HL-60/S4 treated with phorbol 12-myristate 13-acetate at 8.2 ng/mL for 4 days and 3 days (cell line): ENCODE measurements around the gene GTPBP1.

Experiments used
- in situ Hi-C: fragments of 300-500 bp; cut with MboI; formaldehyde crosslinking; loops from 2 replicates; pipeline ENCODE4 v1.15.0; 2022; ENCODE audit warnings: low sequenced_read_pairs

GTPBP1 gene

DNA sequence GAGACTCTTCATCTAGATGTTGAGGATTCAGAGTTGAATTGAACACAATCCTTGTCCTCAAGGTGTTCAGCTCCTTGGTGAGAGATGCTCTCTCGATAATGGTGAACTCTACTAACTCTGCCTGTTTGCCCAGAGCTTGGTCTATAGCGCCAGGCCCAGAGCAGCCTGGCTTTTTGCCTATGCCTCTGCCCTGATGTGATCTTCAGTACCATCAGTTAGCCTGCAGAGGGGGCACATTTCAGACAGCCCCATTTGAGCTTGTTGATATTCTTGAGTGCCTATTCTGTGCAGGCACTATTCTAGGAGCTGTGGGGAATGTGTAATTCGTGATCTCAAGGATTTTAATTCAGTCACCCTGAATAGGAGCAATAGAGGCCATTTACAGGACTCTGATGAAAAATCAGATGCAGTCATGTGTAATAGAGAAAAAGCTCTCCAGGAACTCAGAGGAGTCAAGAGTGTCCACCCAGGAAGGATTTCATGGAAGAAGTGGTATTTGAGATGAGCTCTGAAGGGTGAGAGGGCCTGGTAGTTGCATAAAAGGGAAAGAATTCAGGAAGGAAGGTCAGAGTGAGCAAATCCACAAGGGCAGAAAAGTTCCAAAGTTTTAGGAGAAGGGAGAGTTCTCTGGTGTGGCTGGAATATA lies 19.3 kb downstream of the GTPBP1 start:
- in situ Hi-C loops: no loop called here

DNA sequence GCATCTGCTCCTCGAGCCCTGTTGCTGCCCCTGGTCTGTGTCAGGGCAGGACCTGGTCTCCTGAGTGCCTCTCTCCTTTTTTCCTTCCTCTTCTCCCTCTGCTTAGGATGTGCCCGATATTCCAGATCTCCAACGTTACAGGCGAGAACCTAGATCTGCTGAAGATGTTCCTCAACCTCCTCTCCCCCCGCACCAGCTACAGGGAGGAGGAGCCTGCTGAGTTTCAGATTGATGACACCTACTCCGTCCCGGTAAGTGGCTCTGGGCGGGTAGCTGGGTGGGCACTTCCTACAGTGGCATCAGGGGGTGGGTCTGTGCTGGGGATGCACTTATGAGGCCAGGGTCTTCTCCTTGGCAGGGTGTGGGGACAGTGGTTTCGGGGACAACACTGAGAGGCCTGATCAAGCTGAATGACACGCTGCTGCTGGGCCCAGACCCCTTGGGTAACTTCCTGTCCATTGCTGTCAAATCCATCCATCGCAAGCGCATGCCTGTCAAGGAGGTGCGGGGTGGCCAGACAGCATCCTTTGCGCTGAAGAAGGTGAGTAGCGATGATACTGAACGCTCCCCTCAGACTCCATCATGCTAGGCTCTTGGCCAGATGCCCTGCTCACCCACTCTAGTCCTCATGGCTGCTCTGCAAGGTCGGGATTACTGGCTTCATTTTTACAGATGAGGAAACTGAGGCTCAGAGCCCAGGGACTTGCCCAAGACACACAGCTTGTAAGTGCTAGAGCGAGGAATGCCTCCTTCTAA lies 20.3 kb downstream of the GTPBP1 start:
- in situ Hi-C loops: no loop called here

DNA sequence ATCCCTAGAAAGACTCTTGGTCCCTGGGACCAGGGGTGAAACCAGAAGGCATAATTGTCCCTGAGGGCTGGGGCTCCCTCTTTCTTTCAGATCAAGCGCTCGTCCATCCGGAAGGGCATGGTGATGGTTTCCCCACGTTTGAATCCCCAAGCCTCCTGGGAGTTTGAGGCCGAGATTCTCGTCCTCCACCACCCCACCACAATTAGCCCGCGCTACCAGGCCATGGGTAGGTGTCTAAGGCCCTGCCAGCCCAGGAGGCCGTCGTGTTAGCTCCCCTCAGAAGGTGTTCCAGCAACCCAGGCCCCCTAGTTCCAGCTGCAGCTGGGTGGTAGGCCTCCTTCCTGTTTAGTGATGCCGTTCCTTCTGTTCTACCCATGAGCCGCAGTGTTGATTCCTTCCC lies 21.4 kb downstream of the GTPBP1 start:
- in situ Hi-C loops: no loop called here

DNA sequence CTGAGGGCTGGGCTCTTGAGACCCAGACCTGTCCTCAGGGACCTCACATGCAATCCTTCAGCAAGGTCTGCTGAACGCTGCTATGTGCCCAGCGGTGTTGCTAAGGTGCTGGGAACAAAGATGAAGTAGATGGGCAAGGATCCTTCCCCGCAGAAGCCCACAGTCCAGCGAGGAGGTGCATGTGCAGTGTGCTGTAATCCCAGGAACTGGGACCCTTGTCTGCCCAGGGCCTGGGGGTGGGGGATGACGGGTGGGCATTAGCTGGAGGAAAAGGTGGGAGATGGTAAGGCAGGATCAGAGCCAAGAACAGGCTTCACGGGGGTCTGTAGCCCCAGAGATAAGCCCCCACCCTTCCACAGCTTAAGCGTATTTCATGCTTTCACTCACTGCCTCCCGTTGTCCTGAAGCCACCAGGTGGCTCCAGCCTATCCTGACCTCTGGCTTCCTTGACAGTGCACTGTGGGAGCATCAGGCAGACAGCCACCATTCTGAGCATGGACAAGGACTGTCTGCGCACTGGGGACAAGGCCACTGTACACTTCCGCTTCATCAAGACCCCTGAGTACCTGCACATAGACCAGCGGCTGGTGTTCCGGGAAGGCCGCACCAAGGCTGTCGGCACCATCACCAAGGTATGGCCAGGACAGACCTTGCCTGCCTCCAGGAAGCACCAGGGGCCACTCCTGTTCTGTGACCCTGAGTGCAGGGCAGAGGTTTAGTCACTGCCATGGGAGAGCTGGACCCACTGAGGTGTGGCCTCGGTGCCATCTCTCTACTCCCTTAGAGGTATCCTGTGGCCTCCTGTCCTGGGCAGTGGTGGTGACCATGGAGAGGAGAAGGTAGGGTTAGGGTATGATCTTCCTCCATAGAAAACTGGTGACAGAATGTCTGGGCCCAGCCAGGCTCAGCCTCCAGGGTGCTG lies 22.0 kb downstream of the GTPBP1 start:
- in situ Hi-C loops: no loop called here

DNA sequence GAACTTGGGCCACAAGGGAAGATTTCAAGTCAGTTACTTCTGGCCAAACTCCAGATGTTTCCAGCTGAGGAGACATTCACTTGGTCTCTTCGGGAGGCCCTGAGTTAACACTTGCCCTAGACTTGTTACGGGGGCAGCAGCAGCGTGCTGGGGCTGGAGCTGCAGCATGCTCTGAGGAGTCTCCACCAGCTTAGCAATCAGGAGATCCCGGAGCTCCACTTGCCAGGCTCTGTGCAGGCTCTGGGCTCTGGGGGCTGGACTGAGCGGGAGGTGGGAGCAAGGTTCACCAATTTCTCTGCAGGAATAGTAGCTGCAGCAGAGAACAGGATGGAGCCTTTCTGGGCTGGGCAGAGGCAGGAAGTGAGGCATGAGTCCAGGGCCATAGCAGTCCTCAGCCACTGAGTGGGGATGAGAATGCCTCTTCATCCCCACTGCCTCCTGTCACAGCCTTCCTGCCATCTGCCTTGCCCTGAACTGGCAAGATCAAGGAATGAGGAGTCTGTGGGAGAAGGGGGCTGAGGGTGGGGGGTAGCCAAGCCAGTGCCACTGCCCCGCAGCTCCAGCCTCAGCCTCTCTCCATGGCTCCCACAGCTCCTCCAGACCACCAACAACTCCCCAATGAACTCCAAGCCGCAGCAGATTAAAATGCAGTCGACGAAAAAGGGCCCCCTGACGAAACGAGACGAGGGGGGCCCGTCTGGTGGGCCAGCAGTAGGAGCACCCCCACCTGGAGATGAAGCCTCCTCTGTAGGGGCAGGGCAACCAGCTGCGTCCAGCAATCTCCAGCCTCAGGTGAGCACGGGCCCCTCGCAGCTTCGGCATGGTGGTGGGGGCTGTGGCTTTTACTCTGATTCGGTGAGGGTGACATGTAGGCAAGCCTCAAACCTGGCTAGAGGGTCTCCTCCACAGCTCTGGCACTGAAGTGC lies 23.4 kb downstream of the GTPBP1 start:
- in situ Hi-C loops: no loop called here

DNA sequence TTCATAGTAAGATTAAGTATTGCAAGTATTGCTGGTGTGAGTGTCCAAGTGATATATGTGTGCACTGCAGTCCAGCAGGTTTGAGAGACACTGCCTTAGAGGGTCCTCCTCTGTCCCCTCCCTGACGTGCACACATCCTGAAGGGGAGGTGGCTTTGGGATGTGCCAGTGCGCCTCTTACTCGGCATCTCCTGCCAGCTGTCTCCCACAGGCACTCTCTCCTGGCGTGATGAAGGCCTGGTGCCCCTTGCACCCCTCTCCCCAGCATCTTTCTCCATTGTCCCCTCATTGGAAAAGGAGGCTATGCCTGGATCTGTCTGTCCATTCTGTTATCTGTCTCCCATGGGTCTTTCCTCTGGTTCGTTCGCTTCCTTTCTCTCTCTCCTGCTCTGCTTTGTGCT lies 24.2 kb downstream of the GTPBP1 start:
- in situ Hi-C loops: no loop called here

DNA sequence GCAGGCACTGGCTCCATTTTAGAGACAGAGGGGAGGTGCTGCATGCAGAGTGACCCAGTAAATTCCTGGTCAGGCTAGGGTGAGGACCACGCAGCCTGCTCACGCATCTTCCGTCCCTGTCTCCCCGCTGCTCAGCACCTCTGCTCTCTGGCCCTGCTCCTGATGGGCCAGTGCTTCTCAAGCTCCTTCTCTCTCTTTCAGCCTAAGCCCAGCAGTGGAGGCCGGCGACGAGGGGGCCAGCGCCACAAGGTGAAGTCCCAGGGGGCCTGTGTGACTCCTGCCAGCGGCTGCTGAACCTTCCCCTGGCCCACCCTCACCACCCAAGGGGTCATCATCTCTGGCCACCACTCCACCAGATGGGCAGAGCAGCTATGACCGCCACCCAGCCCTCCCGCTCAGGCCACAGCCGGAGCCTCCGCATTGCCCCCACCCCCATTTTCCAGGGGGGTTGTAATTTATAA lies 24.7 kb downstream of the GTPBP1 start:
- in situ Hi-C loops: no loop called here

DNA sequence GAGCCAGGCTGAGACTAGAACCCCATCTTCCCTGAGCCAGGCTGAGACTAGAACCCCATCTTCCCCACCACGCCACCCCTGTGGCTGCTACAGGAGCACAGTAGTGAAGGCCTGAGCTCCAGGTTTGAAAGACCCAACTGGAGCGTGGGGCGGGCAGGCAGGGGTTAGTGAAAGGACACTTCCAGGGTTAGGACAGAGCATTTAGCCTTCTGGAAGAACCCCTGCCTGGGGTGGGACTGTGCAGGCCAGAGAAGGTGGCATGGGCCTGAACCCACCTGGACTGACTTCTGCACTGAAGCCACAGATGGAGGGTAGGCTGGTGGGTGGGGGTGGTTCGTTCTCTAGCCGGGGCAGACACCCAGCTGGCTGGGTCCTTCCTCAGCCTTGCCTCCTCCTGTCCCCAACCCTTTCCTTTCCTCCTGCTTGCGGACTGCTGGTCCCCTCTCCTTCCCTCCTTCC lies 26.0 kb downstream of the GTPBP1 start:
- in situ Hi-C loops: no loop called here

DNA sequence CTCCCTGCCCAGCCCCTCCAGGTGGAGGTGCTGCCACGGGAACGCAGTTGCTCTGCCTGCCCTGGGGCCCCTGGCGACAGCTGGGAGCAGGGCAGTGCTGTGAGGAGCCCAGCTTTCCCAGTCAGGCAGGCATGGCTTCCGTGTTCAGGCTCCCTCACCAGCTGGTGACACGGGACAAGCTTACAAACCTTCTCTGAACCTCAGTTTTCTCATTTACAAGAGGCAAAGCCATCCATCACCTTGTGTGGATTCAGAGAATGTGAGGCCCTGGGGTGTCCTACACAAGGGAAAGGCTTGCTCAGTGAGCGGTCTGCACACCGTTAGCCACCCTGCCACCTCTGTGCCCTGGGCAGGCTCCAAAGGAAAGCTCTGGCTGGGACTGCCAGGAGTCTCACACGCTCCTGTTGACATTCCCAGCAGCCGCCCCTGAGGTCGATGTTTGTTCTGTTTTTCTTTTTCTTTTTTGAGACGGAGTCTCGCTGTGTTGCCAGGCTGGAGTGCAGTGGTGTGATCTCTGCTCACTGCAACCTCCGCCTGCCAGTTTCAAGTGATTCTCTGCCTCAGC lies 26.6 kb downstream of the GTPBP1 start:
- in situ Hi-C loops: no loop called here

DNA sequence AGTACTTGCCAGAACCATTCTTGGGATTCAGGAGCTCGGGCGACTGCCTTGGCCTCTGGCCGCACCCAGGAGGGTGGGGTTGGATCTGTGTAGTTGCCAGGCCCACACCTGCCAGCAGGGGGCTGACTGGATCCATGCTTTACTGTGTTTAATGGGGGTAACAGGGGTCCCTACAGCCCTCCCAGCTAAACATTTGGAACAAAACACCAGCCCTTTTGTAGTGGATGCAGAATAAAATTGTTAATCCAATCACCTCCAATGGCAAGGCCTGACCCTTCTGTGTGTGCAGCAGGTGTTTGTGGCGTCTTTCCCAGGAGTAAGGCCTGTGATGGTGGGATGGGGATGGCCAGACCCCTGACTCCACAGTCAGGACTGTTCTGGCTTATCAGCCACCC lies 27.6 kb downstream of the GTPBP1 start:
- in situ Hi-C loops: no loop called here

DNA sequence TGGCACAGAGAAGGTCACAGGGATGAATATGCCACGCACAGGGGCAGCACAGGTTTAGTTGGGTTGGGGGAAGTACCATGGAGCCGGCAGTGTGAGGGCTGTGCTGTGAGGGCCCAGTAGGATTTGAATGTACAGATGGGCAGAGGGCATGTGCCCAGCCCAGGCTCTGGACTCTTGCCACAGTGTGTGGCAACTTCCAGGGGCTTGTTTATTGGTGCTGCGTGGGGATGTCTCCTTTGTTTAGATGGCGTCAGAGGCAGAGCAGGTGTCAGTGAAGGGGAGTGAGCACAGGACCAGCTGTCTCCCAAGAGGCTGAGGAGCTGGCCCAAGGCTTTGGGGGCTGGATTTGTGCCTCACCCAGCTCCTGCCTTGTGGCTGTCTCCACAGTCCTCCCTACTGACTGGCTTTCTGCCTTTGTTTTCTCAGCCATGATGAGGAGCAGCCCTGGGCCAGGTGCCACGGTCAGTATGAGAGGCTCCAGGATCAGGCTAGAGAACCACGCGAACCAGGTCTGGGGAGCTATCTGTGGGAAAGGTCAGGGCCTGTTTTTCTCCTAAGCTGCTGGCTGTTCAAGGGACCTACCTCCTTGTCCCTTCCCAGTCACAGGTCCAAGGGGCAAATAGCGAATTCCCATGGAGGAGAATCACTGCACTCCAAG lies 28.1 kb downstream of the GTPBP1 start:
- in situ Hi-C loops: no loop called here

DNA sequence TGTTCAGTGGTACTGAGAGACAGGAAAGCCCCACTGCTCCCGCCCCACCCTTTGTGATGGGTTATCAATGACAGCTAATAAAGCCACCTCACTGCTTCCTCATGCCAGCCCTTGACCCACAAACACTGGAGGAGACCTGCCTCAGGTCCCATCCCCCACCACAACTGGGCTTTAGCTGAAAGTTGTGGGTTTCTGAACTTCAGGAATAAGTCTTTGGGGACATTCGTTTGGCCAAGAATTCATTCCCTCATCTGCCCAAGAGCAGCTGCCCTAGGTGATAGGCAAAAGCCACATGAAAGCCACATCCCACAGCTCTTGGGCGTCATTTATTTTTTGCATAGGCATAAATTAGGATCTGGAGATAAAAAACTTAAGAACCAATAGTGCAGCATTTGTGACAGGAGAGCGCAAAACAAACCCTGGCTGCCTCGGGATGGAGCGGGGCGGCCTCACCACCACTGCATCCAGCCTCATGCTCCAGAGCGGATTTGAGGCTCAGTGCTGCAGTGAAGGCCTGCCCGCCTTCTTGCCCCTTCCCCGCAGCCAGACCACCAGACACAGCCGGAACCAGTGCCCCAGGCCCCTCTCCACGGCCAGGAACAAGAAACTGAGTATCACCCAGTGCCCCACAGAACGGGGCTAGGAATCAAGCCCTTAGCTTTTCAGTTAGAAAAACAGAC lies 28.8 kb downstream of the GTPBP1 start:
- in situ Hi-C loops: no loop called here

DNA sequence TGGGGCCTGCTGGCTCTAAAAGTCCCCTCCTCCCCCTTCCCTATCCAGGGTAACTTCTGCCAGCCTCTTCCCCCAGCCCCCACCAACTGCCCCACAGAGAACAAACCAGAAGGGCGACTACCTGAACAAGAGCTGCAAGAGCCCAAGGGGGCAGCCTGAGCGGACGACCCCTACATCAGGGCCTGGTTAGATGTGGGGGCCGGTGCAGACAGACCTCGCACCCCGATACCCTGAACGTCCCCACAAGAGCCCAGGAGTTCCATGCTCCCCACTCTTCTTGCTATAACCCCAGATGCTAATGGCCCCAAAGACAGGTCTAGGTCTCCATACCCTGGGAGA lies 29.4 kb downstream of the GTPBP1 start:
- in situ Hi-C loops: no loop called here

DNA sequence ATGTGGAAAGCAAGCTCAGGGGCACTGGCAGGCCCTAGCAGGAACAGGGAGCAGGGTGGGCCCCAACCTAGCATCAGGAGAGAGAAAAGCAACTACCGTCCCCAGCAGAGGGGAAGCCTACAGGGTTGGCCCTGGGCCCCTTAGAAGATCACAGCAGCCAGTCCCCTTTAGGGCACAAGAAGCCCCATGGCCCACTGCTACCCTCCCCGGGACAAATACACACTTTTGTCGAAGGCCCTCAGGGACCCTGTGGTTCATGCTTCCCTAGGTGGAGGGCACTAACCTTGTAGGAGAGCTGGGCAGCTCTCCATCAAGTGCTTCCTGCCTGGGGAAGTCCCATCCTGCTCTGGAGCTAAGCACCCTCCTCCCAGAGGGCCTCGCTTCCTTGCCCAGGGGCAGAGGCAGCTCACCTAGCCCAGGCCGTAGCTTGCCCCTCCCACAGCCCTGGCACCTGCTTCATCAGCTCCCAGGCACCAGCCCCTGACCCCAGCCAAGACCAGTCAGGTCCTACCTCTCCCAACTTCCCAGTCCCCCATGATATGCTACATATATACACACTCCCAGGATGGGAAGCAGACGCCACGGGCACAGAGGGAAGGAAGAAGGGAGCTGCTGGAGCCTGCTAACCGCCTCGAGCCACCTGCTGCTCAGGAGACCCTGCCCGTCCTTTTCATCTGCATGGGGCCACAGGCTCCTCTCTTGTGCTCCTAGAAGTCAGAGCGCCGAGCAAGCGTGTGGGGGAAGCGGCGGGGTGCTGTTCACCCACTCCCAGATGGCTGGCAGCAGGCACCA lies 29.9 kb downstream of the GTPBP1 start:
- in situ Hi-C loops: no loop called here

DNA sequence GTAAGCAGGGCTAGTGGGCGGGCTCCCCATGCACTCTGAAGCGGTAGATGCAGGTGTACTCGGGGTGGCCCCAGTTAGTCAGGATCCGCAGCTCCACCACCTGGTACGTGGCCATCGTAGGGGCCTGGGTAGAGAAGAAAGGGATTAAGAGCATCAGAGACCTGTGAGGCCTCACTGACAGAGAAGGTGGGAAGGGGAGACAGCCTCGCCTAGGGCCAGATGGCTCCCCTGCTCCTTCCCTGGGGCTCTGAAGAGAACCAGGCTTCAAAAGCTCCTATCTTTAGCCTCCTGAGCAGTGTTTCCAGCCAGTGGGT lies 30.5 kb downstream of the GTPBP1 start:
- in situ Hi-C loops: no loop called here

DNA sequence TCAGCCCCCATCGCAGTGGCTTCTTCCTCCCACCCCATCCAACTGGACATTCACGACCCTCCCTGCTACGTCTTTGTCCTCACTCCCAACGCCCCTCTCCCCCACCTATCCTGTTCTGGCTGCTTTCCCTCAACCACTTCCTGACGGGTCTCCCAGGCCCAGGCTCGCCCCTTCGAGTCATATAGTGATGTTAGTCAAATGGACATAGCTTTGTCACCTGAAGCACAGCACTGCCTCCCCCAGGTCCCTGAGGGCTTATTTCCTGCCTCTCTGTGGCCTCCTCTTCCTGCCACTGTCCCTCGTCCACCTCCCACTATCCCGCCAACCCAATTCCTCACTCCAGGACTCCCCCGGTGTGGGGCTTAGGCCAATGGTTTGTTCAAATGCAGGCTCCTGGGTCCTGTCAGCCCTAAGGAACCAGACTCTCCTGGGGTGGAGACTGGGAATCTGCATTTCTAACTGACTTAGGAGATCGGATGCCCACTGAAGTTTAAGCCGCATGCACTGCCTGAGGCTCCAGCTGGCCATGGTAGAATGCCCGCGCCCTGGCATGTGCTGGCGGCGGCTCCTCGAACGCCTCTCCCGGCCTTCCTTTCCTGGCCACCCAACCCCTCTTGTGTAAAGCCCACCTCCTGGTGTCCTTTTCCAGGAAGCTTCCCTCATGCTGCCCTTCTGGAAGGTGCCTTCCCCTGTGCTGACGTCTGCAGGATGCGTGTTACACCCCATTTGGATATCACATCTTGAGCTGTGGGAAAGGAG lies 31.7 kb downstream of the GTPBP1 start:
- in situ Hi-C loops: no loop called here

DNA sequence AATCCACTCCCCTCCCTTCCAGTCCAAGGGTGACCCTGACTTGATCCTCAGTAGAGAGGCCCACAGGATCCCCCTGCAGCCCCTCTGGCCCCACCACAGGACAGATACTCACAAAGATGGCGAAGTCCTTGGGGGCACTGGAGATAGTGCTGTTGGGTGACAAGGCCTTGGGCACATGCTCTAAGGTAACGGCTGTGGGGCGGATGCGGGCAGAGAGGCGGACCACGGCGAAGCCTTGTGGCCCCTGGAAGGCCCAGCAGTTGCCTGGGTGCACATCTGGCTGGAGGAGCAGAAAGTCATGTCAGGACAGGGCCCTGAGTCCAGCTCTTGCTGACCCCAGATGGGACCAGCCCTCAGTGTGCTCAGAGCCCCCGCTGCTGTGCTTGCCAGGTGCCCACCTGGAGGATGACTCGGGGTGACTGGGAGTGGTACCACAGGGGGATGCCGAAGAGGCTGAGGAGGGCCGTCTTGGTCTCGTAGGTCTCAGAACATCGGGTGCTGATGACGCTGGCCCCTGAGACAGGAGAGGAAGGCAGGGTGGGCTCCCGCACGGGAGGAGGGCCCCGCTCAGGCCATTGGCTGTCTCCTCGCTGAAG lies 32.8 kb downstream of the GTPBP1 start:
- in situ Hi-C loops: no loop called here
